Liver (tissue), 9 donors: ENCODE data around the gene U2AF1. TPM values are rescaled to one million over a fixed set of nuclear protein-coding genes. Genes with fewer than 3 reads are reported as not detected.
A peak's percentile ranks its signal among the peaks of the same experiment; 100 is the strongest.
"Not testable (repeated sequence)": the region's sequence is repeated elsewhere in the genome, so short reads cannot be mapped to it uniquely, and the experiment has no call there.

Experiments
- DNase-seq: peaks from one replicate; pipeline ENCODE4 v3.0.0-alpha.2; 2017; ENCODE audit warnings: low spot score
- H3K27ac ChIP-seq, 2 donors: one replicate each; pipeline ENCODE4 v1.7.0; 2013; ENCODE audit warnings: inconsistent platforms in 2 of 2, low read length in 2 of 2, control low read depth in 1 of 2, low read depth in 1 of 2, mild to moderate bottlenecking in 1 of 2
- H3K27me3 ChIP-seq, 4 donors: one replicate each; pipeline versions ENCODE4 v1.6.1 to v1.7.0; 2013; ENCODE audit warnings: low read length in 3 of 4, inconsistent platforms in 1 of 4, mild to moderate bottlenecking in 1 of 4, moderate library complexity in 1 of 4; ENCODE audit not compliant: control insufficient read depth in 4 of 4, insufficient read depth in 4 of 4
- H3K36me3 ChIP-seq, 4 donors: one replicate each; pipeline versions ENCODE4 v1.6.1 to v1.7.0; 2013; ENCODE audit warnings: low read length in 3 of 4, mild to moderate bottlenecking in 3 of 4, low read depth in 1 of 4, moderate library complexity in 1 of 4; ENCODE audit not compliant: control insufficient read depth in 4 of 4, insufficient read depth in 3 of 4
- H3K4me1 ChIP-seq, 4 donors: one replicate each; pipeline versions ENCODE4 v1.6.1 to v1.7.0; 2013; ENCODE audit warnings: low read length in 3 of 4, mild to moderate bottlenecking in 3 of 4, moderate library complexity in 1 of 4; ENCODE audit not compliant: control insufficient read depth in 4 of 4, insufficient read depth in 4 of 4
- H3K4me3 ChIP-seq, 3 donors: one replicate each; pipeline versions ENCODE4 v1.6.1 to v1.7.0; 2013; ENCODE audit warnings: low read length in 3 of 3, control low read depth in 1 of 3, low read depth in 1 of 3, mild to moderate bottlenecking in 1 of 3
- H3K9ac ChIP-seq, 2 donors: one replicate each; pipeline ENCODE4 v1.7.0; 2013; ENCODE audit warnings: low read length in 2 of 2, mild to moderate bottlenecking in 2 of 2, moderate library complexity in 2 of 2, control low read depth in 1 of 2, low read depth in 1 of 2
- H3K9me3 ChIP-seq, 4 donors: one replicate each; pipeline versions ENCODE4 v1.6.1 to v1.7.0; 2013; ENCODE audit warnings: low read length in 3 of 4; ENCODE audit not compliant: control insufficient read depth in 4 of 4
- HNF4A ChIP-seq, 2 donors: conservative IDR thresholded peaks; 2 replicates each; pipeline ENCODE4 v1.6.1; 2016; ENCODE audit warnings: antibody characterized with exemption in 2 of 2, mild to moderate bottlenecking in 2 of 2
- HNF4G ChIP-seq: IDR thresholded peaks from 2 replicates; pipeline ENCODE4 v1.6.1; 2016; ENCODE audit warnings: antibody characterized with exemption
- NR2F2 ChIP-seq: IDR thresholded peaks from 2 replicates; pipeline ENCODE4 v1.6.1; 2016; ENCODE audit warnings: antibody characterized with exemption
- RXRA ChIP-seq, 2 donors: IDR thresholded peaks; 2 replicates each; pipeline ENCODE4 v1.6.1; 2017 to 2018; ENCODE audit warnings: antibody characterized with exemption in 2 of 2, mild to moderate bottlenecking in 1 of 2
- SP1 ChIP-seq: IDR thresholded peaks from 2 replicates; pipeline ENCODE4 v1.6.1; 2018; ENCODE audit warnings: antibody characterized with exemption, mild to moderate bottlenecking
- WGBS: extraction: QIAGEN DNeasy Blood & Tissue Kit; methylation state at CpG from one replicate; pipeline ENCODE4 v1.1.7; 2013; 5-methylcytosine and 5-hydroxymethylcytosine counted together
- polyA plus RNA-seq, 2 donors: library from polyadenylated mRNA; stranded (reverse) in 1 of 2; unstranded in 1 of 2; fragments of 200-250 nt in 1 of 2; fragments of >200 nt in 1 of 2; fragmentation: Nextera tagmentation in 1 of 2; extraction: Ambion mirVana in 1 of 2; gene quantifications; one replicate each; pipeline versions ENCODE4 v1.2.1 to v1.2.3, GENCODE V29; 2013 to 2015
- total RNA-seq, 2 donors: library from RNA; depleted of rRNA; stranded (reverse); fragments of >200 nt; gene quantifications; one replicate each; pipeline ENCODE4 v1.2.3, GENCODE V29; 2014
- donor health status: healthy.
- donor health status: healthy.
- donor health status: healthy.
- donor health status: healthy.
- donor health status: healthy.

The U2AF1 gene
- total and polyA plus RNA-seq, 4 donors = 10.9 to 28.6 (median 16.5) TPM

DNA sequence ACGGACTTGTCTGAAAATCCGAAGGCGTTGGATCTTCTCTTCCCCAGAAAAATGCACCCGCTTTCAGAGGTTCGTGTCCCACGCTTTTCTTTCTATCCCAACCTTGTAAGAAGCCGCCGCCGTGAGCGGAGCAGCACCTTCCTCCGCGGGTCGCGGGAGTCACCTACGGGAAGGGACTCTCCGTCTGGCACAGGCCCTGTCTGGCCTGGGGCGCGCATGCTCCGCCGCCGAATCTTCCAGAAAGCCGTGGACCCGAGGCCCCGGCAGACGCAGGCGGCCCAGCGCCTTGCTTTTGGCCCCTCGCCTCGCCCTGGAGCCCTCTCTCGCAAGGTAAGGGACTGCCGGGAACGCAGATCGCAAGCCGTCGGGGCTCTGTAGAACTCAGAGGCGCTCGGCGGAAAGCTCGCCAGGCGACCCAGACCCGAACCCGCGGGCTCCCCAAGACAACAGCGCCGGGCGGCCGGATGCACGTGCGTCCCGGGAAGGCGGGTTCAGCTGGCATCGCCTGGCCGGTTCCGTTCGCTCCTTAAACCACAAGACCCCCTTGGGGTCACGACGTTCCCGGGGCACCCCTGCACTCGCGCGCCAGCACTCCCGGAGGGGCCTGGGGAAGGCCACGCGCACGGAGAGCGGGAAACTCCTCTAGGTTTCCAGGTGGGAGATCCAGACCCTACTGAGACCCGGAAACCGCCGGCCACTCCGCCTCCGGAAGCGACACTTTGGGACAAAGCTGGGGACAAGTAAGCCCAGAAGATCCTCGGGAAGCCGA is 32.8 kb downstream of the U2AF1 start:
- H3K9me3 ChIP-seq, DNase-seq, H3K27me3 ChIP-seq, H3K4me1 ChIP-seq, H3K9ac ChIP-seq, H3K36me3 ChIP-seq, H3K27ac ChIP-seq, H3K4me3 ChIP-seq: not testable (repeated sequence)
- no CpG with 5 or more reads among the region's 74 CpGs for WGBS

DNA sequence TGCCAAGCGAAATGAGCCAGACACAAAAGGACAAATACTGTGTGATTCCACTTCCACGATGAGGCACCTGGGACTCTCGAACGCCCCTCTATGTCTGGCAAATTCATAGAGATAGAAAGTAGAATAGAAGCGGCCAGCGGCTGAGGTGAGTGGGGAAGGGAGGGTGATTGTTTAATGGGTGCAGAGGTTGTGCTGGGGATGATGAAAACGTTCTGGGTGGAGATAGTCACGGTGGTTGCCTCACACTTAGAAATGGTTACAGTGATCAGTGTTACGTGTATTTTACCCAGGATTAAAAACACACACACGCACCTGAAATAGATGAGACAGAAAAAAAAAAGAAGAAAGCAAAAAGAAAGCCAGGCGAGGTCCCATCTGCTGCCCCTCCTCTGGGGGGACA is 34.6 kb downstream of the U2AF1 start:
- H3K4me1 ChIP-seq, DNase-seq, H3K9me3 ChIP-seq, H3K27me3 ChIP-seq, H3K36me3 ChIP-seq, H3K9ac ChIP-seq, H3K27ac ChIP-seq, H3K4me3 ChIP-seq: not testable (repeated sequence)
- WGBS = no CpG with 5 or more reads among the region's 11 CpGs

DNA sequence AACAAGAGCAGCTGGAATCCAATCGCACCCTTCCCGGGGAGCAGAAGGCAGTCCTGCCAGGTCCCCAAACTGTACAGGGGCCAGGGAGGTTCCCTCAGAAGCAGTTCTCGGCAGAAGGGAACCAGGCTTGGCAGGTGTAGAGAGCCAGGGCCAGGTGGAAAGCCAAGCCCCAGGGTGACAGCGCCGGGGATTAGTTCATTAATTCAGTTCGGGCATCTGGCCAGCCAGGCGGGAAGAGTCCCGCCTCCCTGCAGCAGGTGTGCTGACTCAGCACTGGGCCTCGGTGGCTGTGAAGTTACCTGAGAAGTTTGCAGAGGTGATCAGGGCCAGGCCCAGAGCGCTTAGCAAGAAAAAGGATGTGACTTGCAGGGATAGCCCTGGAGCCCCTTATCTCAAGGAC is 37.7 kb downstream of the U2AF1 start:
- not testable (repeated sequence) for H3K4me3 ChIP-seq, DNase-seq, H3K36me3 ChIP-seq, H3K9me3 ChIP-seq, H3K27me3 ChIP-seq, H3K4me1 ChIP-seq, H3K27ac ChIP-seq, H3K9ac ChIP-seq
- no CpG with 5 or more reads among the region's 10 CpGs for WGBS

DNA sequence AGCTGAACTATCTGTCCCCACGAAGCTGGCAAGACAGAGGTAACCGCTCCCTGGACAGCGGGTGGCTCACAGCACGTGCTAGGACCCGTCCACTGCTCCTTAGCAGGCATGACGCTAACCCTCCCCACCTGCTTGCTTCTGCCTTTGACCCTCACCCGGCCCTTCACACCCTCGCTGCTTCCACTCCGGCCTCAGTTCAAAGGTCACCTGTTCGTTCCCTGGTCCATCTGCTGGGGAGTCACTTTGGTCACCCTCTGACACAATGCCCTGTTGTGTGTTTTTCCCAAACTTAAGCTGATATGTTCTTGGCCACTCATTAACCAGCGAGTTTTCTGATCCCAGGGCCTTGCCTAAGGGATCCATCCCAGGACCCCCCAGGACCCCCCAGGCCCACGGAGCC is 39.3 kb downstream of the U2AF1 start:
- H3K4me1 ChIP-seq, H3K27ac ChIP-seq, H3K4me3 ChIP-seq, H3K27me3 ChIP-seq, H3K9me3 ChIP-seq, H3K9ac ChIP-seq, DNase-seq, H3K36me3 ChIP-seq: not testable (repeated sequence)
- 12% methylated on average over 4 of the region's 12 CpGs for WGBS
- TF ChIP-seq NR2F2 (peak; percentile 12), HNF4G (peak; percentile 63), RXRA (IDR thresholded peaks at IDR 0.05) (peak; percentile 42 to 56), HNF4A (conservative IDR thresholded peaks at IDR 0.05) (peak; percentile 53 to 69), SP1 (peak; percentile 28)

DNA sequence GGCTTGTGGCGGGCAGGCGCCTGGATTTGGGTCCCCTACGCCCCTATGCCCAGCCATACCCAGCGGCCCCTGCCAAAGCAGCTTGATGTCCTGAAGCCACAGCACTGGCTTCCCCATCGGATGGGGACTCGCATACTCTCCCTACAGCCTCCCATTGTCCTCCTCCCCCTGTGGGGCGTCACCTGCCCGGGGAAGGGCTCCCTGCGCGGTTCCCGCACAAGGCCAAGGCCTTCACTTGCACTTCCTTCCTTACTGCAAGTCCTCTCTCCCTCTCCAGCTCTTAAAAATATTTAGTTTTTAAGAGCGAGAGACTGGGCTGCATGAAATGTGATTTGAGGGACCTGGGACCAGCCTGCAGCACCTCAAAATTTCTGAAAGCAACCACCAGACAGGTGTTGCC is 40.7 kb downstream of the U2AF1 start:
- not testable (repeated sequence) for H3K36me3 ChIP-seq, H3K27ac ChIP-seq, DNase-seq, H3K27me3 ChIP-seq, H3K4me3 ChIP-seq, H3K4me1 ChIP-seq, H3K9me3 ChIP-seq, H3K9ac ChIP-seq
- 90% methylated on average over 8 of the region's 12 CpGs for WGBS

DNA sequence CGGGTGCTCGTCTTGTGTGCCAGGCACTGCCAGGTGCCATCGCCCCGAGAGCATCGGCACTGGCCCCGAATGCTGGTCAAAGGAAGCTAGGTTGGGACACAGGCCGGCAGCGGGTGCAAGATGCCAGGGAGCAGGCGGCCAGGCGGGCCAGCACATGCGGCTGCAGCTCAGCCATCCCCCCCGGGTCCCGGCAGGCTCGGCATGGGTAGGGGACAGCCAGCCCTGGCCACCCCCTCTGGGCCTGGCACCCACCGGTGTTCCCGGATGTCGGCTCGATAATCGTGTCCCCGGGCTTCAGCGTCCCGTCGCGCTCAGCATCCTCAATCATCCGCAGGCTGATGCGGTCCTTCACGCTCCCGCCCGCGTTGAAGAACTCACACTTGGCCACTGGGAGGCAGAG is 41.4 kb downstream of the U2AF1 start:
- not testable (repeated sequence) for H3K9ac ChIP-seq, H3K36me3 ChIP-seq, H3K27ac ChIP-seq, H3K9me3 ChIP-seq, H3K4me3 ChIP-seq, H3K27me3 ChIP-seq, H3K4me1 ChIP-seq, DNase-seq
- WGBS = 98% methylated on average over 11 of the region's 30 CpGs

DNA sequence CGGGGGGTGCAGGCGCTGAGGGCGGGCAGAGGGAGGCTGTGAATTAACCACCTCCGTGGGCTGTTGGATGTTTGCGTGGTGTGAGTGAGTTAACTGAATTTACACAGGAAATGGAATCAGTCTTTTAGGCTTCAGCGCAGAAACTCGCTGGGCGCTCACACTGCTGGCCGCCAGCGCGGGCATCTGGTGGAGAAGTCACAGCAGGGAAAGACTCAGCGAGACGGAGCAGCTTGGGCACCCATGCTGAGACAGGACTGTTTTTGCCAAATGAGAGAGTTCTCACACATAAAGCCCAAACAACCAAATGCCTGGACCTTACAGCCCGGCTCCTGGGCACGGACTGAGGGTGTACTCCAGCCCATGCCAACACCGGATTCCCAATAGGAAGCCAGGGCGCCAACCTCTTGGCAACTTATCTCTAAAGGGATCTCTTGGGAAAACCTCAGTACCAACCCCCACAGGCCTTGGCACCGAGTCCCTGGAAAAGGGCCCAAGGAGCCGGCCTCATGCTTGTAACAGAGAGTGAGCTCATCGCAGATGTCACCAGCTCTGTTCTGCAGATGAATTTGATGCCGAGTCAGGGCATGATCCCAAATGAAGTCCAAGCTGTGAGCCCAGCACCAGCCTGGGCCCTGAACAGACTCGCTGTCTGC is 43.0 kb downstream of the U2AF1 start:
- not testable (repeated sequence) for H3K4me1 ChIP-seq, H3K27me3 ChIP-seq, H3K27ac ChIP-seq, H3K4me3 ChIP-seq, H3K9me3 ChIP-seq, DNase-seq, H3K36me3 ChIP-seq, H3K9ac ChIP-seq
- no CpG with 5 or more reads among the region's 22 CpGs for WGBS
